ENCODE results near the gene TCFL5.

The TCFL5 gene

DNA sequence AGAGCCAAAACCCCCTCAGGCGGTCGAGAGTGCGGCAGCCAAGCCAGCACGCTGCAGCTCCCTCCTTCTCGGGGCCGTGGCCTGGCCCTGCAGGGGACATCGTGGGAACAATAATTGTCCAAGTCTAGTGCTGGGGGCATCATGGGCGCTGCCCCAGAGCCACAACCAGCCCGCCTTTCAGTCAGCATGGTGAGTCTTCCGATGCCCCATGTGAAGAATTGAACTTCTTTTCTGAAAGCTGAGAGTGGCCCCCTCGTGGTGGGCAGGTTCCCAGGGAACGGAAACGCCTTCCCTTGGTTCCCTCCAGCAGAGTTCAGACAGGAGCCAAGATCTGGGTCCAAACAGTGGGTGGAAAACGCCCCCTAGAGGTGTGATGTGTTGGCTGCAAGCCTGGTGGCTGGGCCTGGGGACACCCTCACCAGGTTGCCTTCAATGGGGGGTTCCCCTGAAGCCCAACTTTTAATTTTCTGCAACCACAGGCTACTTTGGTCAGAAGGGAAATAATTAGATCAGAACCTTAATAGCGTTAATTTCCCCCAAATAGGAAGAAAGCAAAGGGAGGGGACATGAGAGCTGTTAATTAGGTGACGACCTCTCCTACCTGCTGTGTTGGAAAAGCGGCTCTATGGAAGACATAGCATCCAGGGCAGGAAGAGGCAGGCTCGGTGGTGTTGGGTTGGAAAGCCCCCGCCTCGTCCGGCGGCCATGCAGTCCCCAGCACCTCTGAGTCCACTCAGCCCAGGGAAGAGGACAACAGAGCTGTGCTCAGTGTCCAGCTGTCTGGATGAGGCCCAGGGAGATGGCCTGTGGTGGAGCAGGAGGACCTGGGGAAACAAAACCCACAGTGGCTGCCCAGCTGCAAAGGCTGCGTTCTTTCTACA is 70.1 kb downstream of the TCFL5 start:
- TF ChIP-seq, protein P1, sequence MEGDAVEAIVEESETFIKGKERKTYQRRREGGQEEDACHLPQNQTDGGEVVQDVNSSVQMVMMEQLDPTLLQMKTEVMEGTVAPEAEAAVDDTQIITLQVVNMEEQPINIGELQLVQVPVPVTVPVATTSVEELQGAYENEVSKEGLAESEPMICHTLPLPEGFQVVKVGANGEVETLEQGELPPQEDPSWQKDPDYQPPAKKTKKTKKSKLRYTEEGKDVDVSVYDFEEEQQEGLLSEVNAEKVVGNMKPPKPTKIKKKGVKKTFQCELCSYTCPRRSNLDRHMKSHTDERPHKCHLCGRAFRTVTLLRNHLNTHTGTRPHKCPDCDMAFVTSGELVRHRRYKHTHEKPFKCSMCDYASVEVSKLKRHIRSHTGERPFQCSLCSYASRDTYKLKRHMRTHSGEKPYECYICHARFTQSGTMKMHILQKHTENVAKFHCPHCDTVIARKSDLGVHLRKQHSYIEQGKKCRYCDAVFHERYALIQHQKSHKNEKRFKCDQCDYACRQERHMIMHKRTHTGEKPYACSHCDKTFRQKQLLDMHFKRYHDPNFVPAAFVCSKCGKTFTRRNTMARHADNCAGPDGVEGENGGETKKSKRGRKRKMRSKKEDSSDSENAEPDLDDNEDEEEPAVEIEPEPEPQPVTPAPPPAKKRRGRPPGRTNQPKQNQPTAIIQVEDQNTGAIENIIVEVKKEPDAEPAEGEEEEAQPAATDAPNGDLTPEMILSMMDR (IDR thresholded peaks at IDR 0.05; ENCODE audit: unreplicated experiment in 3 of 3): peak; percentile 94 to 97 (median 96)
- Mint-ChIP-seq H3K27ac (peak overlapping the region in 2 of 3 experiments; percentile 8 to 33), H3K4me1 (peaks cover 26% of the 10 kb centered on the region), H3K9me3 (no peaks in the 10 kb centered on the region), H3K4me3 (peak overlapping the region; percentile 38 to 48 (median 44)), H3K27me3 (ENCODE audit: low read depth) (peaks cover 25% of the 10 kb centered on the region), H3K36me3 (ENCODE audit: low read depth) (no peaks in the 10 kb centered on the region)
